Gastroesophageal sphincter (tissue), 4 donors: Measurements from ENCODE around the gene CDH6. TPM values are rescaled to one million over a fixed set of nuclear protein-coding genes. Genes with fewer than 3 reads are reported as not detected.

Experiments
- ATAC-seq: fragments of 150-250 bp; one replicate; pipeline ENCODE4 v1.9.1; 2016; ENCODE audit warnings: mild to moderate bottlenecking, moderate library complexity
- H3K27ac ChIP-seq, 4 donors: fragments of 200-600 bp; sonication (generic) in 3 of 4; 1 replicate in 3 of 4; 2 replicates in 1 of 4; pipeline ENCODE4 v1.5.1; 2016 to 2019
- H3K27me3 ChIP-seq: fragments of 200-600 bp; sonication (generic); one replicate; pipeline ENCODE4 v1.5.1; 2019
- H3K36me3 ChIP-seq, 2 donors: fragments of 200-600 bp; sonication (generic); one replicate each; pipeline ENCODE4 v1.5.1; 2019; ENCODE audit warnings: control low read depth in 1 of 2
- H3K4me1 ChIP-seq, 3 donors: fragments of 200-600 bp; sonication (generic); 1 replicate in 2 of 3; 2 replicates in 1 of 3; pipeline ENCODE4 v1.5.1; 2016 to 2019; ENCODE audit warnings: control low read depth in 2 of 3
- H3K4me3 ChIP-seq, 2 donors: fragments of 200-600 bp; sonication (generic); one replicate each; pipeline ENCODE4 v1.5.1; 2019; ENCODE audit warnings: mild to moderate bottlenecking in 1 of 2, moderate library complexity in 1 of 2
- H3K9me3 ChIP-seq, 3 donors: fragments of 200-600 bp; sonication (generic); one replicate each; pipeline ENCODE4 v1.5.1; 2017 to 2019; ENCODE audit warnings: control low read depth in 2 of 3
- CTCF ChIP-seq, 4 experiments: fragments of 200-600 bp in 2 of 4; fragments of 450-650 bp in 2 of 4; sonication (generic) in 1 of 4; IDR thresholded peaks; one replicate each; pipeline ENCODE4 v1.5.1; 2017 to 2019; ENCODE audit warnings: antibody characterized with exemption in 4 of 4, mild to moderate bottlenecking in 2 of 4, moderate library complexity in 2 of 4
- EP300 ChIP-seq: sonication (generic); formaldehyde crosslinking; IDR thresholded peaks from one replicate; pipeline ENCODE4 v1.6.1; 2017; ENCODE audit warnings: antibody characterized with exemption, mild to moderate bottlenecking
- POLR2A ChIP-seq, 2 donors: fragments of 450-650 bp; IDR thresholded peaks; one replicate each; pipeline ENCODE4 v1.6.1; 2017; ENCODE audit warnings: antibody characterized with exemption in 2 of 2, mild to moderate bottlenecking in 2 of 2, moderate library complexity in 1 of 2
- POLR2AphosphoS5 ChIP-seq: sonication (generic); formaldehyde crosslinking; IDR thresholded peaks from one replicate; pipeline ENCODE4 v1.6.1; 2017; ENCODE audit warnings: antibody characterized with exemption
- WGBS, 2 donors: methylation state at CpG; one replicate each; pipeline ENCODE4 v1.1.5; 2018; ENCODE audit warnings: low coverage in 1 of 2; 5-methylcytosine and 5-hydroxymethylcytosine counted together
- total RNA-seq, 4 donors: library from RNA; depleted of rRNA; stranded (reverse); fragments of >200 nt; gene quantifications; one replicate each; pipeline ENCODE4 v1.1.0, GENCODE V29; 2016

CDH6 gene
- total RNA-seq, 4 donors from 2014 or later = 5.5 to 10.9 (median 8.4) TPM

DNA sequence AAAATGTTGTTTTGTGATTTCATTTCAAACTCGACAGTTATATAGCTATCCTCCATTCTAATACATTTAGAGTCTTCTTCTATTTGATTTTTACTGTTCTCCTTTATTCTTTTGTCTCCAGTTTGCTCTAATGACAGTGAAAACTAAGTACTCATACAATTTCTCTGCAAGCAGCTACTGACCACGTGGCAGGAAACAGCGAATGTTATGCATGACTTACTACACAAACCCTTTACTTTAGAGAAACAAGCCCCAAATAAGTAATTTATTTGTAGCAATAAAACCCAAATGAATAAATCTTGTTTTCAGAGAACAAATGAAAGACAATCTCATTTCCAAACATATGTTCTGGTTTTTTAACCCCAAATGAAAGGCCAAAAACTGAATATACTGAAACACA, 41.9 kb downstream of the CDH6 start:
- WGBS, 2 donors = 73 to 90% methylated on average over 2 to 3 of the region's 3 CpGs
- H3K27me3 ChIP-seq = no peaks in the 10 kb centered on the region
- ATAC-seq = no peak
- TF ChIP-seq CTCF (IDR thresholded peaks at IDR 0.05) (no peak), EP300 (no peak), POLR2A (IDR thresholded peaks at IDR 0.05) (no peak), POLR2AphosphoS5 (no peak)
- peaks cover 0 to 10% (median 0%) of the 10 kb centered on the region in 3 donors for H3K4me1 ChIP-seq
- no peaks in the 10 kb centered on the region for H3K9me3 ChIP-seq
- H3K36me3 ChIP-seq = no peaks in the 10 kb centered on the region
- no peak overlapping the region for H3K4me3 ChIP-seq
- H3K27ac ChIP-seq = no peak overlapping the region

DNA sequence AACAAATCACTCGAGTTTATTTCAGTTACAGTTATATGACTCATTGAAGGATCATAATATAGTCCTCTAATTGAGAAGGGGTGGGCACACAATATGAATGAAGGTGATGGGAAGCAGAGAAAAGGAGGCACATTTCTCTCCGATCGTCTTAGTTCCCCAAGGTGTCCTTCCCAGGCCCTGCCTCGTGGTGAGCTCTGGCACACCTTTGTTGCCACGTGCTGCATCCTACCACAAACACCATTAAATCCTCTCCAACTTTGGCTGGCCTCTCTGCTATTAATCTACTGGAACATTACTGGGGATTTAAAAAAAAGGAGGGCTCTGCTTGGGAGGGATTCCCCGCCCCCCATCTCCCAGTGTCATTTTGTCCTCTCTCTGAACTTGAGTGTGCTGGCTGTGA, 42.9 kb downstream of the CDH6 start:
- Histone ChIP-seq H3K27ac (no peak overlapping the region), H3K4me3 (no peak overlapping the region), H3K27me3 (no peaks in the 10 kb centered on the region), H3K4me1 (peaks cover 0 to 10% (median 0%) of the 10 kb centered on the region in 3 donors), H3K9me3 (no peaks in the 10 kb centered on the region), H3K36me3 (no peaks in the 10 kb centered on the region)
- no peak for ATAC-seq
- WGBS, 2 donors = 81 to 89% methylated on average over 6 of the region's 6 CpGs
- TF ChIP-seq EP300 = no peak
- TF ChIP-seq CTCF (IDR thresholded peaks at IDR 0.05) = no peak

DNA sequence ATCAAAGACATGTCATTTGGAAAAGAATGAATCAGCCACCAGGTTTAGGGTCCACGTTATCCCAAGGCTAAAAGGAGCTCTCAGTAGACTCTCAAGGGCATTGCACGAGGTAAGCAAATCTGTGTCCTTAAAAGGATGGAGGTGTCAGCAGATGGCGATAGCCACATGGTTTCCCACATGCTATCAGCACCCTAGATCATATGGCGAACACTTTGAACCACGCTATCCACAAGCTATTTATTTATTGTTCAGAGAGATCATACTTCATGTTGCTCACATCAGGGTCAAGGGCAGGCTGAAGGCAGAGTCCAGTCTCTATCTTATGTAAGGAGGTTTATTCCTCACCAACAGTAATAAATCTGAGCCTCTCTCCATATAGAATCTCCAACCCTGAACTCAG, 43.7 kb downstream of the CDH6 start:
- no peaks in the 10 kb centered on the region for H3K9me3 ChIP-seq
- no peaks in the 10 kb centered on the region for H3K36me3 ChIP-seq
- WGBS, 2 donors = 63 to 76% methylated on average over 5 of the region's 5 CpGs
- H3K27ac ChIP-seq = no peak overlapping the region
- no peak overlapping the region for H3K4me3 ChIP-seq
- H3K4me1 ChIP-seq = peaks cover 0 to 8% (median 0%) of the 10 kb centered on the region in 3 donors
- no peaks in the 10 kb centered on the region for H3K27me3 ChIP-seq
- no peak for TF ChIP-seq POLR2AphosphoS5
- no peak for TF ChIP-seq EP300
- no peak for TF ChIP-seq POLR2A (IDR thresholded peaks at IDR 0.05)
- TF ChIP-seq CTCF (IDR thresholded peaks at IDR 0.05) = no peak
- no peak for ATAC-seq

DNA sequence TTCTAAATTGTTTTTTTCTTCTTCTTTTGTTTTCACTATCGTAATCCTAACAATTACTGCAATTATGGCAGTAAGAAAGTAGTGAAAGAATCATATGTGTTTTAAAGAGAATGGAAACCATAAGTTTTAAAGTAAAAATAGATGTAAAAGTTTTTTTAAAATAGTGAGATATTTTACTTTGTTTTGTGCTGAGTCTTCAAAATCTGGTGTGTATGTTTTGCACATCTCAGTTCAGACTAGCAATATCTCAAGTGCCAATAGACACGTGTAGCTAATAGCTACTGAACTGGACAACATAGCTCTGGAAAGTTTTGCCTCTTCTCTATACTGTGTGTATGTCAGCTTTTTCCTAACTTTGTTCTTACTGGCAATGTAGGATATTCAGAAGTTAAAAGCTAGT, 45.0 kb downstream of the CDH6 start:
- no peaks in the 10 kb centered on the region for H3K27me3 ChIP-seq
- H3K36me3 ChIP-seq = no peaks in the 10 kb centered on the region
- no peak overlapping the region for H3K27ac ChIP-seq
- no peak overlapping the region for H3K4me3 ChIP-seq
- no peaks in the 10 kb centered on the region for H3K4me1 ChIP-seq
- 71 to 73% methylated on average over 2 of the region's 2 CpGs for WGBS, 2 donors
- ATAC-seq = no peak
- TF ChIP-seq POLR2AphosphoS5 = no peak
- TF ChIP-seq CTCF (IDR thresholded peaks at IDR 0.05) = no peak
- no peak for TF ChIP-seq POLR2A (IDR thresholded peaks at IDR 0.05)
- TF ChIP-seq EP300 = no peak
- H3K9me3 ChIP-seq = no peaks in the 10 kb centered on the region

GRCh38 chr5:31244921-31245320, 51.4 kb downstream of the CDH6 start:
- no peak overlapping the region for H3K4me3 ChIP-seq
- no peak for TF ChIP-seq CTCF (IDR thresholded peaks at IDR 0.05)
- no peak for TF ChIP-seq EP300
- no peak for TF ChIP-seq POLR2AphosphoS5
- no peak for TF ChIP-seq POLR2A (IDR thresholded peaks at IDR 0.05)
- 100% methylated on average over 1 of the region's 1 CpG for WGBS, 2 donors
- H3K27ac ChIP-seq = no peak overlapping the region
- H3K4me1 ChIP-seq = no peaks in the 10 kb centered on the region
- H3K36me3 ChIP-seq = no peaks in the 10 kb centered on the region
- H3K27me3 ChIP-seq = no peaks in the 10 kb centered on the region
- no peaks in the 10 kb centered on the region for H3K9me3 ChIP-seq
- ATAC-seq = no peak
